Testis (tissue), 3 donors: ENCODE results near the gene OST4. TPM values are rescaled to one million over a fixed set of nuclear protein-coding genes. Genes with fewer than 3 reads are reported as not detected.

Source experiments
- DNase-seq: peaks from one replicate; pipeline ENCODE4 v3.0.0-alpha.2; 2019
- H3K27ac ChIP-seq, 2 donors: fragments of 200-600 bp; sonication (generic); one replicate each; pipeline ENCODE4 v1.5.1; 2019
- H3K27me3 ChIP-seq: fragments of 200-600 bp; sonication (generic); one replicate; pipeline ENCODE4 v1.5.1; 2019
- H3K36me3 ChIP-seq: fragments of 200-600 bp; sonication (generic); one replicate; pipeline ENCODE4 v1.5.1; 2017; ENCODE audit warnings: low read depth; ENCODE audit errors: missing control alignments
- H3K4me1 ChIP-seq: fragments of 200-600 bp; sonication (generic); one replicate; pipeline ENCODE4 v1.5.1; 2019
- H3K4me3 ChIP-seq, 2 donors: fragments of 200-600 bp; sonication (generic); one replicate each; pipeline ENCODE4 v1.5.1; 2017 to 2019
- H3K9me3 ChIP-seq: fragments of 200-600 bp; sonication (generic); one replicate; pipeline ENCODE4 v1.5.1; 2017
- CTCF ChIP-seq, 3 experiments: fragments of 450-650 bp in 2 of 3; fragments of 200-600 bp in 1 of 3; sonication (generic) in 1 of 3; IDR thresholded peaks; one replicate each; pipeline ENCODE4 v1.5.1; 2016 to 2019; ENCODE audit warnings: antibody characterized with exemption in 3 of 3, mild to moderate bottlenecking in 2 of 3, moderate library complexity in 1 of 3
- POLR2A ChIP-seq: fragments of 450-650 bp; IDR thresholded peaks from one replicate; pipeline ENCODE4 v1.6.1; 2017; ENCODE audit warnings: antibody characterized with exemption, mild to moderate bottlenecking, moderate library complexity
- WGBS, 2 donors: methylation state at CpG; one replicate each; pipeline ENCODE4 v1.1.5; 2018; 5-methylcytosine and 5-hydroxymethylcytosine counted together
- intact Hi-C: fragments of 100-400 bp; cut with DNase I; formaldehyde crosslinking; loops from one replicate; pipeline ENCODE4 v1.15.1; 2023; ENCODE audit warnings: low total_unique reads
- polyA plus RNA-seq: library from polyadenylated mRNA; stranded (reverse); fragments of 350-450 nt; fragmentation: Illumina TruSeq; extraction: RNeasy Lipid Tissue Mini Kit (QIAGEN cat#74804); gene quantifications from one replicate; pipeline ENCODE4 v1.2.3, GENCODE V29; 2014; ENCODE audit warnings: low read depth, low replicate concordance; ENCODE audit not compliant: insufficient read depth
- total RNA-seq, 2 donors: library from RNA; depleted of rRNA; stranded (reverse); fragments of >200 nt; gene quantifications; one replicate each; pipeline ENCODE4 v1.2.3, GENCODE V29; 2016

OST4 gene
- total and polyA plus RNA-seq, 3 donors from 2014 or later, result 220 to 297 (median 262) TPM

GRCh38 chr2:27096748-27097297 is 25.4 kb upstream of the OST4 start:
- no peak for DNase-seq
- Histone ChIP-seq H3K4me1 (peaks cover 29% of the 10 kb centered on the region), H3K36me3 (no peaks in the 10 kb centered on the region), H3K27me3 (no peaks in the 10 kb centered on the region), H3K9me3 (no peaks in the 10 kb centered on the region), H3K4me3 (no peak overlapping the region), H3K27ac (no peak overlapping the region)
- TF ChIP-seq CTCF (IDR thresholded peaks at IDR 0.05), result no peak
- no peak for TF ChIP-seq POLR2A
- WGBS, 2 donors, result 42 to 65% methylated on average over 3 of the region's 3 CpGs
- intact Hi-C loops, result loop anchor here (10.0 kb wide), 1 partner anchor 208 kb away; the partner anchor contains the start of gene UCN

DNA sequence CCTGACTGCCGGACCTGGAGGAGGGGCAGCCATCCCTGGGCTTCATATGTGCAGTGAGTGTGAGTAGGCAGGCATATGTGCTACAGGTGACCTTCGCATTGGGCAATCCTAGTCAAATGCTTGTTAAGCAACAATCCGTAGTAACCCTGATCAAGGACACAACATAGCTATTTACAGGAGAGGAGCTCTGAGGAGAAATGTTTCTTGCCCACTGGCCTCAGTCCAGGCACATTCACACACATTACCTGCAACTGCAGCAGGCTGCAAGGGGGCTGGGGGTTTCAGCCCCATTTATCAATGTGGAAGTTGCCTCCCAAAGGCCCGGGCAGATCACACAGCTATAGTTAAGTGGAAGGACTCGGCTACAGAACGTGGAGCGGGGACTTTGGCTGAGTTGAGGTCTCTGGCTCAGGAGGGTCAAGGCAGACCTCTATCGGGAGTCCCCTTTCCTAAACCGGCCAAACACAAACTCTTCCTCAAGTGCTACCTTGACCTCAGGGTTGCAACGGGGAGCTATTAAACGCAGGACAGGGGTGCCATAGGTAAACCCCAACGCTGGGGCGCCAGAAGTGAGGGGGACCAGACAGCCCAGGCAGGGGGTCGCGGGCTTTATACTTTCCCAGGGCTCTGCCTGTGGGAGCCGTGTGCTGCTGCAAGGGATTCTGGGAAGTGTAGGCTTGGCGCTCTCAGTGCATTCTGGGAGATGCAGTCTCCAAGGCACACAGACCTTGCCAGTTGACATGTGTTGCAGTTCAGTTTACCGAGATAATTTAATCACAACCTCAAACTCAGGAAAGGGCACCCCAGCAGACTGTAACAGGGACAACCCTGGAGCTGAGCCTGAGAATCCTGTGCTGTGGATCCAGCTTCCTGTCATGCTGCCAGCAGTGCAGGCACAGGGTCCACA is 24.5 kb upstream of the OST4 start:
- DNase-seq, result peak; percentile 86
- no peak for TF ChIP-seq CTCF (IDR thresholded peaks at IDR 0.05)
- TF ChIP-seq POLR2A, result no peak
- 12% methylated on average over 14 to 18 of the region's 18 CpGs for whole genome bisulfite sequencing, 2 donors
- Histone ChIP-seq H3K9me3 (no peaks in the 10 kb centered on the region), H3K27ac (no peak overlapping the region), H3K27me3 (no peaks in the 10 kb centered on the region), H3K4me3 (peak overlapping the region in 1 of 2 donors; percentile 43), H3K4me1 (peaks cover 29% of the 10 kb centered on the region), H3K36me3 (no peaks in the 10 kb centered on the region)
- intact Hi-C loops, result loop anchor here (10.0 kb wide), 1 partner anchor 209 kb away; the partner anchor contains the start of gene UCN

DNA sequence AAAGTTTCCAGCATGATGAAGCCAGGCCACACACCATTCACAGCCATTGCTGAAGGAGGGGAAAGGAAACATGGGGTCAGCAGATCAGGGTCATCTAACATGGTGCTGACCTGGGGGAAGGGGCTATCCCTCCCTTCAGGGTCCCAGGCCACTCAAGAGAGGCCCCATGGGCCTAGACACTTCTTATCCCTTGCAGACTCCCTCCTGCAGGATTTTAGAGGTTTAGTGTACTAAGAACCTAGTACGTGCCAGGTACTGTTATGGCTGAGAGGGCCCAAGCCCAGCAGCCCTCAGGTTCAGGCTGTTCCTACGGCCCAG is 23.9 kb upstream of the OST4 start:
- Histone ChIP-seq H3K4me3 (no peak overlapping the region), H3K36me3 (no peaks in the 10 kb centered on the region), H3K4me1 (peaks cover 29% of the 10 kb centered on the region), H3K27ac (no peak overlapping the region), H3K9me3 (no peaks in the 10 kb centered on the region), H3K27me3 (no peaks in the 10 kb centered on the region)
- WGBS, 2 donors, result 46 to 70% methylated on average over 2 of the region's 2 CpGs
- DNase-seq, result no peak
- TF ChIP-seq POLR2A (no peak), CTCF (IDR thresholded peaks at IDR 0.05) (no peak)
- intact Hi-C loops, result loop anchor here (10.0 kb wide), 1 partner anchor 209 kb away; the partner anchor contains the start of gene UCN

DNA sequence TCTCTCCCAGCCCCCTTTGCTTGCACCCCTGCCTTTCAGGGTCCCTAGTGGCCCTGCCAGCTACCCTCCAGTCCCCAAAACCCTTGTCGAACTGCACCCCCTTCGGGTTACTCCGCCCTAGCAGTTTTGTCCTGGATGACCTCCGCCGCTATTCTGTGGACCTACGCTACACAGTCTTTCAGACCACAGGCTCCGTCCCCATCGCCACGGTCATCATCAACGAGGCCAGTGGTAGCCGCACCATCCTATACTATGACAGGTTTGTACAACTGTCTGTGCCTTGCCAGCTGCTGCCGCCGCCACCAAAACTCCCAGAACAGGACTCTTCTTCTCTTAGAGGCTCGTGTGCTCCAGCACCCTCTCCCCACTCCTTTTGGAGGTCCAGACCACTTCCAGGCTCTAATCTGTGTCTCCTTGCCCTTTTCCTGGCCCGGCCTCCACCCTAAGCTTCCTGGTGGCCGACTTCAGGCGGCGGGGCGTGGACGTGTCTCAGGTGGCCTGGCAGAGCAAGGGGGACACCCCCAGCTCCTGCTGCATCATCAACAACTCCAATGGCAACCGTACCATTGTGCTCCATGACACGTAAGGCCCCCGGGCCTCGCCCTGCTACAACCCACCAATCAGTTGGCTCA is 23.0 kb upstream of the OST4 start:
- intact Hi-C loops, result loop anchor here (10.0 kb wide), 1 partner anchor 210 kb away; the partner anchor contains the start of gene UCN
- TF ChIP-seq POLR2A (no peak), CTCF (IDR thresholded peaks at IDR 0.05) (no peak)
- Histone ChIP-seq H3K4me3 (no peak overlapping the region), H3K36me3 (no peaks in the 10 kb centered on the region), H3K4me1 (peaks cover 29% of the 10 kb centered on the region), H3K27ac (no peak overlapping the region), H3K9me3 (no peaks in the 10 kb centered on the region), H3K27me3 (no peaks in the 10 kb centered on the region)
- 95 to 96% methylated on average over 24 of the region's 24 CpGs for WGBS, 2 donors
- no peak for DNase-seq
